ENCODE results near the gene TBL1X. TPM values are rescaled to one million over a fixed set of nuclear protein-coding genes. Genes with fewer than 3 reads are reported as not detected.

TBL1X gene
- total and polyA plus RNA-seq, 2 donors (not counting 1 experiment from before 2014, with no cell fraction given) = 8.8 to 65.1 TPM

- Histone ChIP-seq H3K27ac (ENCODE audit: low read length in 2 of 2) (no peak overlapping the region), H2AFZ (ENCODE audit: insufficient read depth, low read depth, low read length, poor library complexity, severe bottlenecking) (no peak overlapping the region), H3K4me3 (ENCODE audit: control extremely low read depth in 1 of 5, extremely low read depth in 1 of 5, insufficient read depth in 1 of 5, low read depth in 2 of 5, low read length in 4 of 5) (no peak overlapping the region), H3K4me1 (ENCODE audit: control insufficient read depth in 2 of 2, insufficient read depth in 2 of 2, low read length in 2 of 2) (no peaks in the 10 kb centered on the region), H3K36me3 (replicated peaks in 1 of 2; ENCODE audit: control extremely low read depth in 1 of 2, control insufficient read depth in 1 of 2, extremely low read depth in 1 of 2, insufficient read depth in 2 of 2, low read length in 1 of 2) (no peaks in the 10 kb centered on the region), H3K27me3 (replicated peaks in 1 of 4; ENCODE audit: control extremely low read depth in 1 of 4, control insufficient read depth in 3 of 4, insufficient read depth in 4 of 4, low read length in 3 of 4) (no peaks in the 10 kb centered on the region), H4K20me1 (ENCODE audit: control insufficient read depth, insufficient read depth, low read length, poor library complexity, severe bottlenecking) (no peaks in the 10 kb centered on the region), H3K9me3 (ENCODE audit: control extremely low read depth in 1 of 3, control insufficient read depth in 2 of 3, insufficient read depth in 1 of 3, low read length in 2 of 3) (no peaks in the 10 kb centered on the region), H3K79me2 (ENCODE audit: control insufficient read depth, insufficient read depth, low read length) (no peaks in the 10 kb centered on the region), H3K9ac (ENCODE audit: low read length) (no peak overlapping the region), H3K4me2 (replicated peaks; ENCODE audit: low read depth, low read length, poor library complexity, severe bottlenecking) (no peak overlapping the region)
- no peak overlapping the region for H3K4me3 Mint-ChIP-seq
- TF ChIP-seq, protein P1, sequence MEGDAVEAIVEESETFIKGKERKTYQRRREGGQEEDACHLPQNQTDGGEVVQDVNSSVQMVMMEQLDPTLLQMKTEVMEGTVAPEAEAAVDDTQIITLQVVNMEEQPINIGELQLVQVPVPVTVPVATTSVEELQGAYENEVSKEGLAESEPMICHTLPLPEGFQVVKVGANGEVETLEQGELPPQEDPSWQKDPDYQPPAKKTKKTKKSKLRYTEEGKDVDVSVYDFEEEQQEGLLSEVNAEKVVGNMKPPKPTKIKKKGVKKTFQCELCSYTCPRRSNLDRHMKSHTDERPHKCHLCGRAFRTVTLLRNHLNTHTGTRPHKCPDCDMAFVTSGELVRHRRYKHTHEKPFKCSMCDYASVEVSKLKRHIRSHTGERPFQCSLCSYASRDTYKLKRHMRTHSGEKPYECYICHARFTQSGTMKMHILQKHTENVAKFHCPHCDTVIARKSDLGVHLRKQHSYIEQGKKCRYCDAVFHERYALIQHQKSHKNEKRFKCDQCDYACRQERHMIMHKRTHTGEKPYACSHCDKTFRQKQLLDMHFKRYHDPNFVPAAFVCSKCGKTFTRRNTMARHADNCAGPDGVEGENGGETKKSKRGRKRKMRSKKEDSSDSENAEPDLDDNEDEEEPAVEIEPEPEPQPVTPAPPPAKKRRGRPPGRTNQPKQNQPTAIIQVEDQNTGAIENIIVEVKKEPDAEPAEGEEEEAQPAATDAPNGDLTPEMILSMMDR (IDR thresholded peaks at IDR 0.05) = no peak
- no peak for TF ChIP-seq EZH2 (IDR thresholded peaks at IDR 0.05; ENCODE audit: borderline replicate concordance, insufficient read depth, low read depth, low read length, poor library complexity, severe bottlenecking)
- no peaks in the 10 kb centered on the region for H3K9me3 Mint-ChIP-seq (ENCODE audit: insufficient read depth)
- 100% methylated on average over 2 of the region's 5 CpGs for WGBS (ENCODE audit: insufficient coverage)
- no peaks in the 10 kb centered on the region for H3K4me1 Mint-ChIP-seq
- H3K27me3 Mint-ChIP-seq = no peaks in the 10 kb centered on the region
- DNase-seq (no peak), ATAC-seq (ENCODE audit: low read depth) (no peak)
- intact Hi-C loops (cut with micrococcal nuclease) = no loop called here
- POLR2A ChIA-PET = no interaction called here
- H3K27ac Mint-ChIP-seq = no peak overlapping the region
- CTCF ChIA-PET = interaction anchor here (0.6 kb wide), 1 partner anchor 793 kb away, joined by 3 read pairs; no protein-coding TSS in a partner anchor
Observed at GRCh38 chrX:9739130-9739529, 274.3 kb downstream of the TBL1X start.

DNA sequence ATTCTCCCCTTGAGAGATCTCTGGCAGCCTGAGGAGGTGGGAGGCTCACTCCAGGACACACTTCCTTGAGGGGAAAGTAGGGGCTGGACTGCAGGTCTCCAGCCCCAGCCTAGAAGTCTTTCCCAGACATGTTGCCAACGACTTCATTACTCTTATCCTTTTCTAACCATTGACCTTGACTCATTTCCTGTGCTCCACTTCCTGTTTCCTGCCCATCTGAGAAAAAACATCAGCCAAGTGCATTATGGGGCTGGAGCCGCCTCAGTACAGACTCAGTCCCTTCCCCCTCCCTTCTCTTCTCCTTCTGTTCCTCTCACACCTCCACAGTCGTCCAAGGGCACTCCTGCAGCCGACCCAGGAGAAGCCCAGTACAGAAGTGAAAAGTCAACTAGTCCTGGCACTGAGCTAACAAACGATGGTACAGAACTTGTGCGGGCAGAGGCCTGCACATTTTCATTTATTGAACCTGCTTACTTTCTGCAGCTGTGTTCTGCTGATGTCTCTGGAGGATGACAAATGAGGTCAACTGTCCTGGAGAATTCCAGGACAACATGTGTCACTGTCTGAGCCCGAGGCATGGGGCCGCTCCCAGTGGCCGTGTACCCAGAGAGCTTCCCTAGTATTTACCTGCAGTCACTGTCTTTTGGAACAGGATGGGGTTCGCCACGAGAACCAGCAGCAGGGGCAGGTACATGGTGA, 280.7 kb downstream of the TBL1X start:
- DNase-seq (no peak), ATAC-seq (ENCODE audit: low read depth) (no peak)
- no peak overlapping the region for H3K9ac ChIP-seq (ENCODE audit: low read length)
- no peak overlapping the region for H3K27ac ChIP-seq (ENCODE audit: low read length in 2 of 2)
- no peak overlapping the region for H3K27ac Mint-ChIP-seq
- 20% methylated on average over 3 of the region's 11 CpGs for WGBS (ENCODE audit: insufficient coverage)
- H3K9me3 ChIP-seq (ENCODE audit: control extremely low read depth in 1 of 3, control insufficient read depth in 2 of 3, insufficient read depth in 1 of 3, low read length in 2 of 3) = peaks cover 0 to 13% (median 0%) of the 10 kb centered on the region in 3 donors
- peaks cover 0 to 2% of the 10 kb centered on the region in 2 donors for H3K4me1 ChIP-seq (ENCODE audit: control insufficient read depth in 2 of 2, insufficient read depth in 2 of 2, low read length in 2 of 2)
- H3K4me3 ChIP-seq (ENCODE audit: control extremely low read depth in 1 of 5, extremely low read depth in 1 of 5, insufficient read depth in 1 of 5, low read depth in 2 of 5, low read length in 4 of 5) = no peak overlapping the region
- H3K4me3 Mint-ChIP-seq = no peak overlapping the region
- peaks cover 3% of the 10 kb centered on the region for H3K27me3 Mint-ChIP-seq
- H3K79me2 ChIP-seq (ENCODE audit: control insufficient read depth, insufficient read depth, low read length) = no peaks in the 10 kb centered on the region
- H4K20me1 ChIP-seq (ENCODE audit: control insufficient read depth, insufficient read depth, low read length, poor library complexity, severe bottlenecking) = no peaks in the 10 kb centered on the region
- peaks cover 6% of the 10 kb centered on the region for H3K4me1 Mint-ChIP-seq
- H3K9me3 Mint-ChIP-seq (ENCODE audit: insufficient read depth) = no peaks in the 10 kb centered on the region
- H3K4me2 ChIP-seq (replicated peaks; ENCODE audit: low read depth, low read length, poor library complexity, severe bottlenecking) = no peak overlapping the region
- H2AFZ ChIP-seq (ENCODE audit: insufficient read depth, low read depth, low read length, poor library complexity, severe bottlenecking) = peak overlapping the region; percentile 42
- intact Hi-C loops (cut with micrococcal nuclease) = no loop called here
- H3K27me3 ChIP-seq (replicated peaks in 1 of 4; ENCODE audit: control extremely low read depth in 1 of 4, control insufficient read depth in 3 of 4, insufficient read depth in 4 of 4, low read length in 3 of 4) = peaks cover 0 to 4% (median 2%) of the 10 kb centered on the region in 4 experiments
- POLR2A ChIA-PET = no interaction called here
- CTCF ChIA-PET = no interaction called here
- TF ChIP-seq, protein P1 (IDR thresholded peaks at IDR 0.05) = no peak
- TF ChIP-seq EZH2 (IDR thresholded peaks at IDR 0.05; ENCODE audit: borderline replicate concordance, insufficient read depth, low read depth, low read length, poor library complexity, severe bottlenecking) = no peak
- H3K36me3 ChIP-seq (replicated peaks in 1 of 2; ENCODE audit: control extremely low read depth in 1 of 2, control insufficient read depth in 1 of 2, extremely low read depth in 1 of 2, insufficient read depth in 2 of 2, low read length in 1 of 2) = no peaks in the 10 kb centered on the region

Data from B cell (primary cell).